Measurements from ENCODE around the gene AP2A2. TPM values are rescaled to one million over a fixed set of nuclear protein-coding genes. Genes with fewer than 3 reads are reported as not detected.

The AP2A2 gene
- total RNA-seq, 1 experiment from 2014 or later = 47.1 TPM

DNA sequence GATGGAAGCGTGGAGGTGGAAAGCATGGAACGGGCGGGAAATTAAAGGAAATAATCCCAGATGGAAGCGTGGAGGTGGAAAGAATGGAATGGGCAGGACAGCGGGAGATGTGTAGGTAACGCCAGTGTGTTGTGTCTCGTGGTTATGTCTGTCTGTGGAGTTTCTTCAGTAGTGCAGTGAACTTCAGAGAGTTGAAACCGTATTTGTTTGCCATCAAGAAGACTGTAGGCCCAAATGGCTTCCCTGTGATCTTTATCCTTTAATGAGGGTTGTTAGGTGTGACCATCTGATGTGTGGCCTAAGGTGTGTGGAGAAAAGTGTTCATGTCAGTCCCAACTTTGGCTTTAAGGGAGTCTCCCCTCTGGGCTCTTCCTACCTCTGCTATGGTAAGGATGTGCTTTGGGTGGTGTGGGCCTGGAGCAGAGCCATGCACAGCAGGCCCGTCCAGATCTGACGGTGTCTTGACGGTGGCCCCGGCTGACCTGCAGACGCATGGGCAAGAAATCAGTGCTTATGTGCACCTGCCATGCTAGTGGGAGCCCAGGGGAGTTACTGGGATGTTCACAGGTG lies 39.6 kb downstream of the AP2A2 start:
- Mint-ChIP-seq H3K36me3 (peaks cover 48% of the 10 kb centered on the region), H3K9me3 (peaks cover 12% of the 10 kb centered on the region), H3K27ac (no peak overlapping the region), H3K4me1 (no peaks in the 10 kb centered on the region), H3K27me3 (ENCODE audit: low read depth) (no peaks in the 10 kb centered on the region), H3K4me3 (no peak overlapping the region)
- ATAC-seq (no peak), DNase-seq (ENCODE audit: low spot score) (no peak)
- CTCF ChIA-PET = no interaction called here
- TF ChIP-seq, protein P1, sequence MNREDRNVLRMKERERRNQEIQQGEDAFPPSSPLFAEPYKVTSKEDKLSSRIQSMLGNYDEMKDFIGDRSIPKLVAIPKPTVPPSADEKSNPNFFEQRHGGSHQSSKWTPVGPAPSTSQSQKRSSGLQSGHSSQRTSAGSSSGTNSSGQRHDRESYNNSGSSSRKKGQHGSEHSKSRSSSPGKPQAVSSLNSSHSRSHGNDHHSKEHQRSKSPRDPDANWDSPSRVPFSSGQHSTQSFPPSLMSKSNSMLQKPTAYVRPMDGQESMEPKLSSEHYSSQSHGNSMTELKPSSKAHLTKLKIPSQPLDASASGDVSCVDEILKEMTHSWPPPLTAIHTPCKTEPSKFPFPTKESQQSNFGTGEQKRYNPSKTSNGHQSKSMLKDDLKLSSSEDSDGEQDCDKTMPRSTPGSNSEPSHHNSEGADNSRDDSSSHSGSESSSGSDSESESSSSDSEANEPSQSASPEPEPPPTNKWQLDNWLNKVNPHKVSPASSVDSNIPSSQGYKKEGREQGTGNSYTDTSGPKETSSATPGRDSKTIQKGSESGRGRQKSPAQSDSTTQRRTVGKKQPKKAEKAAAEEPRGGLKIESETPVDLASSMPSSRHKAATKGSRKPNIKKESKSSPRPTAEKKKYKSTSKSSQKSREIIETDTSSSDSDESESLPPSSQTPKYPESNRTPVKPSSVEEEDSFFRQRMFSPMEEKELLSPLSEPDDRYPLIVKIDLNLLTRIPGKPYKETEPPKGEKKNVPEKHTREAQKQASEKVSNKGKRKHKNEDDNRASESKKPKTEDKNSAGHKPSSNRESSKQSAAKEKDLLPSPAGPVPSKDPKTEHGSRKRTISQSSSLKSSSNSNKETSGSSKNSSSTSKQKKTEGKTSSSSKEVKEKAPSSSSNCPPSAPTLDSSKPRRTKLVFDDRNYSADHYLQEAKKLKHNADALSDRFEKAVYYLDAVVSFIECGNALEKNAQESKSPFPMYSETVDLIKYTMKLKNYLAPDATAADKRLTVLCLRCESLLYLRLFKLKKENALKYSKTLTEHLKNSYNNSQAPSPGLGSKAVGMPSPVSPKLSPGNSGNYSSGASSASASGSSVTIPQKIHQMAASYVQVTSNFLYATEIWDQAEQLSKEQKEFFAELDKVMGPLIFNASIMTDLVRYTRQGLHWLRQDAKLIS (CRISPR knock-in tag; IDR thresholded peaks at IDR 0.05; ENCODE audit: borderline replicate concordance) = no peak
- TF ChIP-seq SMAD4 (CRISPR knock-in tag; IDR thresholded peaks at IDR 0.05) = no peak
- TF ChIP-seq ELF4 (CRISPR knock-in tag; IDR thresholded peaks at IDR 0.05; ENCODE audit: low read depth) = no peak
- TF ChIP-seq, protein P2, sequence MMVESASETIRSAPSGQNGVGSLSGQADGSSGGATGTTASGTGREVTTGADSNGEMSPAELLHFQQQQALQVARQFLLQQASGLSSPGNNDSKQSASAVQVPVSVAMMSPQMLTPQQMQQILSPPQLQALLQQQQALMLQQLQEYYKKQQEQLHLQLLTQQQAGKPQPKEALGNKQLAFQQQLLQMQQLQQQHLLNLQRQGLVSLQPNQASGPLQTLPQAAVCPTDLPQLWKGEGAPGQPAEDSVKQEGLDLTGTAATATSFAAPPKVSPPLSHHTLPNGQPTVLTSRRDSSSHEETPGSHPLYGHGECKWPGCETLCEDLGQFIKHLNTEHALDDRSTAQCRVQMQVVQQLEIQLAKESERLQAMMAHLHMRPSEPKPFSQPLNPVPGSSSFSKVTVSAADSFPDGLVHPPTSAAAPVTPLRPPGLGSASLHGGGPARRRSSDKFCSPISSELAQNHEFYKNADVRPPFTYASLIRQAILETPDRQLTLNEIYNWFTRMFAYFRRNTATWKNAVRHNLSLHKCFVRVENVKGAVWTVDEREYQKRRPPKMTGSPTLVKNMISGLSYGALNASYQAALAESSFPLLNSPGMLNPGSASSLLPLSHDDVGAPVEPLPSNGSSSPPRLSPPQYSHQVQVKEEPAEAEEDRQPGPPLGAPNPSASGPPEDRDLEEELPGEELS (CRISPR knock-in tag; IDR thresholded peaks at IDR 0.05) = no peak
- TF ChIP-seq, protein P3, sequence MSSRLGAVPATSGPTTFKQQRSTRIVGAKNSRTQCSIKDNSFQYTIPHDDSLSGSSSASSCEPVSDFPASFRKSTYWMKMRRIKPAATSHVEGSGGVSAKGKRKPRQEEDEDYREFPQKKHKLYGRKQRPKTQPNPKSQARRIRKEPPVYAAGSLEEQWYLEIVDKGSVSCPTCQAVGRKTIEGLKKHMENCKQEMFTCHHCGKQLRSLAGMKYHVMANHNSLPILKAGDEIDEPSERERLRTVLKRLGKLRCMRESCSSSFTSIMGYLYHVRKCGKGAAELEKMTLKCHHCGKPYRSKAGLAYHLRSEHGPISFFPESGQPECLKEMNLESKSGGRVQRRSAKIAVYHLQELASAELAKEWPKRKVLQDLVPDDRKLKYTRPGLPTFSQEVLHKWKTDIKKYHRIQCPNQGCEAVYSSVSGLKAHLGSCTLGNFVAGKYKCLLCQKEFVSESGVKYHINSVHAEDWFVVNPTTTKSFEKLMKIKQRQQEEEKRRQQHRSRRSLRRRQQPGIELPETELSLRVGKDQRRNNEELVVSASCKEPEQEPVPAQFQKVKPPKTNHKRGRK (CRISPR knock-in tag; IDR thresholded peaks at IDR 0.05; ENCODE audit: borderline replicate concordance) = no peak
- TF ChIP-seq, protein P4, sequence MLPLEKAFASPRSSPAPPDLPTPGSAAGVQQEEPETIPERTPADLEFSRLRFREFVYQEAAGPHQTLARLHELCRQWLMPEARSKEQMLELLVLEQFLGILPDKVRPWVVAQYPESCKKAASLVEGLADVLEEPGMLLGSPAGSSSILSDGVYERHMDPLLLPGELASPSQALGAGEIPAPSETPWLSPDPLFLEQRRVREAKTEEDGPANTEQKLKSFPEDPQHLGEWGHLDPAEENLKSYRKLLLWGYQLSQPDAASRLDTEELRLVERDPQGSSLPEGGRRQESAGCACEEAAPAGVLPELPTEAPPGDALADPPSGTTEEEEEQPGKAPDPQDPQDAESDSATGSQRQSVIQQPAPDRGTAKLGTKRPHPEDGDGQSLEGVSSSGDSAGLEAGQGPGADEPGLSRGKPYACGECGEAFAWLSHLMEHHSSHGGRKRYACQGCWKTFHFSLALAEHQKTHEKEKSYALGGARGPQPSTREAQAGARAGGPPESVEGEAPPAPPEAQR (CRISPR knock-in tag; IDR thresholded peaks at IDR 0.05) = no peak
- TF ChIP-seq TEAD4 (CRISPR knock-in tag; IDR thresholded peaks at IDR 0.05) = no peak
- TF ChIP-seq ZNF219 (CRISPR knock-in tag; IDR thresholded peaks at IDR 0.05; ENCODE audit: borderline replicate concordance) = no peak
- no peak for TF ChIP-seq ZNF232 (CRISPR knock-in tag; IDR thresholded peaks at IDR 0.05)
- TF ChIP-seq FOXJ3 (CRISPR knock-in tag; IDR thresholded peaks at IDR 0.05; ENCODE audit: borderline replicate concordance) = no peak
- TF ChIP-seq NFATC4 (CRISPR knock-in tag; IDR thresholded peaks at IDR 0.05) = no peak
- TF ChIP-seq, protein P5, sequence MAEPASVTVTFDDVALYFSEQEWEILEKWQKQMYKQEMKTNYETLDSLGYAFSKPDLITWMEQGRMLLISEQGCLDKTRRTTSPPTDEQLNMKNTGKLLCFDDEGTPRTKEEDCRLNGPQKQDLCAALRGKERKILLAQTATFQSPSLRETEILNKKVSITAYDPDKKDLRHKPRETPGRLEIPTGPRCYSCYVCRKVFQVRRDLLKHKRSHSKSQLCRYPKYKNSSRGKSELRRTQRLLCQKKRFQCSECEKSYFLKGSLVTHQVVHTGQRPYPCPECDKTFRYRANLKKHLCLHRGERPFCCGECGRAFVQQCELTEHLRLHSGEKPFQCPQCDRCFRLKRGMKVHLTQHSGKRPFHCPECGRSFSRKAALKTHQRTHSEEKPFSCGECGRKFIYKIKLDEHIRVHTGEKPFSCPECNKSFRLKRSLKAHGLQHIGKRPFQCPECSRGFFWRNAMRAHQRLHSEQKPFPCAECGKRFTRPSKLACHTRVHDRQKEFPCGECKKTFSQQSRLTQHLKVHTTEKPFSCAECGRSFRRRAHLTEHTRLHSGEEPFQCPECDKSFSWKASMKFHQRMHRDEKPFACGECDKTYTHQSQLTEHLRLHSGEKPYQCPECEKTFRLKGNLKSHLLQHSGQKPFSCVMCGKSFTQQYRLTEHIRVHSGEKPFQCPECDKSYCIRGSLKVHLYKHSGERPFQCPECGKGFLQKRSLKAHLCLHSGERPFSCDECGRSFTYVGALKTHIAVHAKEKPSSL (CRISPR knock-in tag; conservative IDR thresholded peaks at IDR 0.05) = no peak
- no peak for TF ChIP-seq SMAD3 (CRISPR knock-in tag; IDR thresholded peaks at IDR 0.05; ENCODE audit: borderline replicate concordance)
- no peak for TF ChIP-seq ATF1 (CRISPR knock-in tag; IDR thresholded peaks at IDR 0.05)
- POLR2A ChIA-PET = no interaction called here

Measured in WTC11 (cell line).